OCI-LY1 (cell line): Measurements from ENCODE around the gene RPL22.

ENCODE experiments used
- H2AFZ ChIP-seq: fragments of 200-600 bp; sonication (generic), shearing (Covaris generic); 2 replicates; pipeline ENCODE4 v1.6.0; 2014; ENCODE audit warnings: antibody characterized with exemption, mild to moderate bottlenecking, low read length
- H3F3A ChIP-seq: fragments of 200-600 bp; sonication (generic), shearing (Covaris generic); 2 replicates; pipeline ENCODE4 v1.6.0; 2014; ENCODE audit warnings: mild to moderate bottlenecking, antibody characterized with exemption, low read length, moderate library complexity; ENCODE audit not compliant: insufficient read depth
- H3K27ac ChIP-seq: fragments of 200-600 bp; sonication (generic); 2 replicates; pipeline ENCODE4 v1.5.1; 2014; ENCODE audit warnings: low read length, mixed run types, mild to moderate bottlenecking, low read depth; ENCODE audit not compliant: poor library complexity, severe bottlenecking
- H3K27me3 ChIP-seq: fragments of 200-600 bp; sonication (generic); 2 replicates; pipeline ENCODE4 v1.6.0; 2014; ENCODE audit warnings: antibody characterized with exemption, mild to moderate bottlenecking, low read length, moderate library complexity; ENCODE audit not compliant: insufficient read depth
- H3K36me3 ChIP-seq: fragments of 200-600 bp; sonication (generic); 2 replicates; pipeline ENCODE4 v1.6.1; 2014; ENCODE audit warnings: mild to moderate bottlenecking, antibody characterized with exemption, low read length, moderate library complexity, mixed read lengths; ENCODE audit not compliant: insufficient read depth
- H3K4me1 ChIP-seq: fragments of 200-600 bp; sonication (generic); 2 replicates; pipeline ENCODE4 v1.5.1; 2014; ENCODE audit warnings: mild to moderate bottlenecking, low read length, moderate library complexity; ENCODE audit not compliant: insufficient read depth, severe bottlenecking
- H3K4me2 ChIP-seq: fragments of 200-600 bp; sonication (generic), shearing (Covaris generic); 2 replicates; pipeline ENCODE4 v1.6.1; 2014; ENCODE audit warnings: low read length
- H3K4me3 ChIP-seq: fragments of 200-600 bp; sonication (generic); 2 replicates; pipeline ENCODE4 v1.5.1; 2014; ENCODE audit warnings: low read length, low read depth, mild to moderate bottlenecking, mixed read lengths; ENCODE audit not compliant: poor library complexity, severe bottlenecking
- H3K79me2 ChIP-seq: fragments of 200-600 bp; shearing (Covaris generic); 2 replicates; pipeline ENCODE4 v1.6.1; 2016; ENCODE audit warnings: mixed run types, low read length, mixed read lengths; ENCODE audit not compliant: insufficient read depth
- H3K9ac ChIP-seq: fragments of 200-600 bp; sonication (generic), shearing (Covaris generic); 2 replicates; pipeline ENCODE4 v1.6.1; 2014; ENCODE audit warnings: mild to moderate bottlenecking, low read length, mixed read lengths
- H3K9me2 ChIP-seq: fragments of 200-600 bp; sonication (generic), shearing (Covaris generic); 2 replicates; pipeline ENCODE4 v1.6.1; 2014; ENCODE audit warnings: low read depth, mild to moderate bottlenecking, low read length, mixed read lengths
- H3K9me3 ChIP-seq: fragments of 200-600 bp; shearing (Covaris generic); 2 replicates; pipeline ENCODE4 v1.6.1; 2014; ENCODE audit warnings: low read length, mixed read lengths
- H4K20me1 ChIP-seq: fragments of 200-600 bp; sonication (generic), shearing (Covaris generic); 2 replicates; pipeline ENCODE4 v1.6.0; 2016; ENCODE audit warnings: mild to moderate bottlenecking, low read length; ENCODE audit not compliant: insufficient read depth
- EZH2 ChIP-seq: fragments of 200-600 bp; sonication (generic), shearing (Covaris generic); IDR thresholded peaks from 2 replicates; pipeline ENCODE4 v1.8.0; 2017; ENCODE audit warnings: borderline replicate concordance, mixed run types, mild to moderate bottlenecking, antibody characterized with exemption, low read length, moderate library complexity, mixed read lengths
- TF ChIP-seq, protein P1 (sequence below): fragments of 200-600 bp; sonication (generic), shearing (Covaris generic); IDR thresholded peaks from 2 replicates; pipeline ENCODE4 v1.5.1; 2017; ENCODE audit warnings: mild to moderate bottlenecking, antibody characterized with exemption, low read length, moderate library complexity, mixed read lengths

RPL22 gene

DNA sequence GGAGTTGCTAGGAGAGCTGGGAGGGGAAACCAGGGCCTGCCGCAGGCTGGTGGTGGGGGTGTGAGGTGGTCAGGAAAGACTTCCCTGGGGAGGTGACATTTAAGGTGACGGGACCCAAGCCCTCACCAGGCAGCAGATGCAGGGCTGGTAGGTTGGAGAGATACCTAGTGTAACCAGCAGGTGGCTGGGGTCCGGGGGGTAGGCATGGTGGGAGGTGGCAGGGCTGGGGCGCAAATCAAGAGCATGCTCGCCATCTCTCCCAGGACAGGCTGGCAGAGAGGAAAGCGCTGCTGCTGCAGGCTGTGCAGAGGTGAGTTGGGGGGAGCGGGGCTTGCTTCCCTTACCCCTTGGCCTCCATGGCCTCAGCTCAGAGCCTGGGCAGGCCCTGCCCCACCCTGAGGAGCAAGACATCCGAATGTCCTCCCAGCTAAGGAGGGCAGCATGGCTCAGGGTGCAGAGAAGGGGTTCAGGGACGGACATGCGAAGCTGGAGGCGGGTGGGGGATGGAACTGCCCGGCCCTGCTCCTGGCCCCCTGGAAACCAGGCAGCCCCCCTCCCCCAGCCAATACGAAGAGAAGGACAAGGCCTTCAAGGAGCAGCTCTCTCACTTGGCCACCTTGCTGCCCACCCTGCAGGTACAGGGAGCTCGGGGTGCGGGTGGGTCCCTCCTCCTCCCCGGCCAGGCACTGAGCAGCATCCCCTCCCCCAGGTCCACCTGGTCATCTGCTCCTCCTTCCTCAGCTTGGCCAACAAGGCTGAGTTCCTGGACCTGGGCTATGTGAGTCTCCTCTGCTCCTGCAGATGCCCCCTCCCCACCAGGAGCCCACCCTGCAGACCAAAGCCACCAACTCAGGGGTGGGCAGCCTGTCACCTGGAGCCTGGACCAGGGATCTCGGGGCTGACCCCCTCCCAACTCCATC is 10.5 kb upstream of the RPL22 start:
- Histone ChIP-seq H3K9me2 (no peaks in the 10 kb centered on the region), H3K27me3 (peaks cover 6% of the 10 kb centered on the region; the same call in 1 of the 2 replicates), H4K20me1 (no peaks in the 10 kb centered on the region), H3K4me1 (peaks cover 19% of the 10 kb centered on the region), H3K4me2 (peak overlapping the region; percentile 63), H3K4me3 (peak overlapping the region; percentile 47), H2AFZ (no peak overlapping the region), H3K36me3 (no peaks in the 10 kb centered on the region), H3K9me3 (no peaks in the 10 kb centered on the region), H3K9ac (no peak overlapping the region), H3F3A (no peaks in the 10 kb centered on the region), H3K79me2 (no peaks in the 10 kb centered on the region), H3K27ac (no peak overlapping the region)
- TF ChIP-seq, protein P1, sequence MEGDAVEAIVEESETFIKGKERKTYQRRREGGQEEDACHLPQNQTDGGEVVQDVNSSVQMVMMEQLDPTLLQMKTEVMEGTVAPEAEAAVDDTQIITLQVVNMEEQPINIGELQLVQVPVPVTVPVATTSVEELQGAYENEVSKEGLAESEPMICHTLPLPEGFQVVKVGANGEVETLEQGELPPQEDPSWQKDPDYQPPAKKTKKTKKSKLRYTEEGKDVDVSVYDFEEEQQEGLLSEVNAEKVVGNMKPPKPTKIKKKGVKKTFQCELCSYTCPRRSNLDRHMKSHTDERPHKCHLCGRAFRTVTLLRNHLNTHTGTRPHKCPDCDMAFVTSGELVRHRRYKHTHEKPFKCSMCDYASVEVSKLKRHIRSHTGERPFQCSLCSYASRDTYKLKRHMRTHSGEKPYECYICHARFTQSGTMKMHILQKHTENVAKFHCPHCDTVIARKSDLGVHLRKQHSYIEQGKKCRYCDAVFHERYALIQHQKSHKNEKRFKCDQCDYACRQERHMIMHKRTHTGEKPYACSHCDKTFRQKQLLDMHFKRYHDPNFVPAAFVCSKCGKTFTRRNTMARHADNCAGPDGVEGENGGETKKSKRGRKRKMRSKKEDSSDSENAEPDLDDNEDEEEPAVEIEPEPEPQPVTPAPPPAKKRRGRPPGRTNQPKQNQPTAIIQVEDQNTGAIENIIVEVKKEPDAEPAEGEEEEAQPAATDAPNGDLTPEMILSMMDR = peak; percentile 28; the same call in 1 of the 2 replicates
- TF ChIP-seq EZH2 = no peak

DNA sequence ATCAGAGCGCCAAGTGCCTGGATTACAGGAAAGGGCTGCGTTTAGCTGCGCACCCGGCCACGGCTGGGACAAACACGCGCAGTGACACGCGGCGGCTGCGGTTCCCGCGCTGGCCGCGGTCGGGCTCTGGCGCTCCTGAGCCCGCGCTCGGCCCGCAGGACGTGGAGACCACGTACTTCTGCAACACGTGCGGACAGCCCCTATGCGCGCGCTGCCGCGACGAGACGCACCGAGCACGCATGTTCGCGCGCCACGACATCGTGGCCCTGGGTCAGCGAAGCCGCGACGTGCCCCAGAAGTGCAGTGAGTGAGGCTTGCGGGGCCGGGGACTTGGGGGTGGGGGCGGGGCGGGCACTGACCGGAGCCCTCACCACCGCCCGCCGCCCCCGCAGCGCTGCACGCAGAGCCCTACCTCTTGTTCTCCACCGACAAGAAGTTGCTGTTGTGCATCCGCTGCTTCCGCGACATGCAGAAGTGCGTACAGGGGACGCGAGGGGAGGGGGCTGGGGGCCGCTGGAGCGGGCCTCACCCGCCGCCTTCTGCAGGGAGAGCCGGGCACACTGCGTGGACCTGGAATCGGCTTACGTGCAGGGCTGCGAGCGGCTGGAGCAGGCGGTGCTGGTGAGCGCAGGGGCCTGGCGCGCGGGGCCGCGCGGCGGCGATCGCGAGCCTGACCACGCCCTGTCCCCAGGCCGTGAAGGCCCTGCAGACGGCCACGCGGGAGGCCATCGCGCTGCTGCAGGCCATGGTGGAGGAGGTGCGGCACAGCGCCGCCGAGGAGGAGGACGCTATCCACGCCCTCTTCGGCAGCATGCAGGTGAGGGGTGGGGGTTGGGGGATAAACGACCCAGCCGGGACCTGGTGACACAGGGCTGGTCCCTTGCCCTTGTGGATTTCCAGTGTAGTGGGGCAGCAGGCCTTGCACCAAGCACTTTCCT is 9.6 kb upstream of the RPL22 start:
- H3K9ac ChIP-seq = no peak overlapping the region
- no peaks in the 10 kb centered on the region for H3K9me2 ChIP-seq
- no peaks in the 10 kb centered on the region for H3K9me3 ChIP-seq
- peaks cover 19% of the 10 kb centered on the region for H3K4me1 ChIP-seq
- H3K4me2 ChIP-seq = peak overlapping the region; percentile 63
- peak overlapping the region; percentile 47 for H3K4me3 ChIP-seq
- H2AFZ ChIP-seq = no peak overlapping the region
- no peaks in the 10 kb centered on the region for H3F3A ChIP-seq
- H3K27me3 ChIP-seq = peaks cover 6% of the 10 kb centered on the region; the same call in 1 of the 2 replicates
- TF ChIP-seq, protein P1 = peak; percentile 33
- no peak for TF ChIP-seq EZH2
- H3K79me2 ChIP-seq = no peaks in the 10 kb centered on the region
- H3K27ac ChIP-seq = no peak overlapping the region
- H4K20me1 ChIP-seq = no peaks in the 10 kb centered on the region
- no peaks in the 10 kb centered on the region for H3K36me3 ChIP-seq

DNA sequence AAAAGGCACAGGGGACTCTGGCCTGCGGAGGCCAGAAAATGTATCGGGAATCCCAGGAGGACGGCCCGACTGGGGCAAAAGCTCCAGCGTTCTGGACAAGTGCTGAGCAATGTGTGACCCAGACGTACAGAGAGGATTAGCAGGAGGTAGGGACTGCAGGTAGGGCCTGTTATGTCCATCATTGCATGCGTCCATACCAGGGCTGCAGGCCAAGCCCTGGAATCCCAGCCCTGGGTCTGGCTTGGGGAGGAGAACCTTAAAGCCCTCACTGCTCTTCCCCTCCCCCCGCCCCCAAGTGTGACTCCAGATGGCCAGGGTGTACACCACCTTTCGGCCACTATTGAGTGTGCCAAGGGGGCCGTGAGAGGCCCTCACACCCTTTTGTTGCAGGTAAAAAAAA is 8.5 kb upstream of the RPL22 start:
- no peaks in the 10 kb centered on the region for H3K79me2 ChIP-seq
- no peak overlapping the region for H3K27ac ChIP-seq
- no peaks in the 10 kb centered on the region for H3K36me3 ChIP-seq
- H3K9me2 ChIP-seq = no peaks in the 10 kb centered on the region
- H3K4me3 ChIP-seq = no peak overlapping the region
- peaks cover 19% of the 10 kb centered on the region for H3K4me1 ChIP-seq
- H3K9me3 ChIP-seq = no peaks in the 10 kb centered on the region
- TF ChIP-seq, protein P1 = no peak
- TF ChIP-seq EZH2 = no peak
- no peak overlapping the region for H3K4me2 ChIP-seq
- no peaks in the 10 kb centered on the region for H3F3A ChIP-seq
- no peaks in the 10 kb centered on the region for H4K20me1 ChIP-seq
- no peak overlapping the region for H2AFZ ChIP-seq
- H3K9ac ChIP-seq = no peak overlapping the region
- peaks cover 6% of the 10 kb centered on the region; the same call in 1 of the 2 replicates for H3K27me3 ChIP-seq
